Panc1 (cell line): ENCODE results near the gene CDC45. TPM values are rescaled to one million over a fixed set of nuclear protein-coding genes. Genes with fewer than 3 reads are reported as not detected.

Source experiments
- ATAC-seq: fragments of 200-7000 bp; cut with Tn5 transposase; 2 replicates; pipeline ENCODE4 v1.9.1; 2020; ENCODE audit warnings: mild to moderate bottlenecking, moderate library complexity
- BruUV-seq: library from RNA; stranded (reverse); fragments of 400-500 nt; replicated peaks from 2 replicates; lab custom pipeline; 2021; lab: Mats Ljungman, UMichigan
- CTCF ChIA-PET: fragments of 300-600 bp; sonication (Branson Sonifier 250); formaldehyde crosslinking; loops from one replicate; lab custom pipeline; 2022; ENCODE audit warnings: antibody characterized with exemption; lab: Charles Lee
- POLR2A ChIA-PET: fragments of 300-600 bp; sonication (Branson Sonifier 250); formaldehyde crosslinking; loops from one replicate; lab custom pipeline; 2022; ENCODE audit warnings: antibody characterized with exemption; lab: Charles Lee
- DNase-seq: peaks from one replicate; pipeline ENCODE4 v3.0.0-alpha.2; 2010; ENCODE audit warnings: low read depth, low spot score
- H3K27ac ChIP-seq: 2 replicates; pipeline ENCODE4 v1.5.1; 2011; ENCODE audit warnings: mild to moderate bottlenecking, low read length, inconsistent platforms
- H3K27me3 ChIP-seq: fragments of 200-500 bp; sonication (Bioruptor generic); 2 replicates; pipeline ENCODE4 v1.6.0; 2014; ENCODE audit warnings: low read length, inconsistent platforms; ENCODE audit not compliant: control insufficient read depth, insufficient read depth
- H3K36me3 ChIP-seq: fragments of 200-500 bp; sonication (Bioruptor generic); 2 replicates; pipeline ENCODE4 v1.5.1; 2014; ENCODE audit warnings: inconsistent platforms, mild to moderate bottlenecking, low read length, moderate library complexity; ENCODE audit not compliant: control insufficient read depth, insufficient read depth
- H3K4me1 ChIP-seq: 2 replicates; pipeline ENCODE4 v1.5.1; 2011; ENCODE audit warnings: inconsistent platforms, mild to moderate bottlenecking, low read length, moderate library complexity; ENCODE audit not compliant: control insufficient read depth, insufficient read depth
- H3K4me3 ChIP-seq, 2 experiments: 2 replicates each; pipeline ENCODE4 v1.5.1; 2011 to 2012; ENCODE audit warnings: low read depth in 2 of 2, low read length in 2 of 2, mild to moderate bottlenecking in 2 of 2, inconsistent platforms in 1 of 2, moderate library complexity in 1 of 2
- H3K9me3 ChIP-seq: fragments of 200-500 bp; sonication (Bioruptor generic); 2 replicates; pipeline ENCODE4 v1.5.1; 2014; ENCODE audit warnings: low read depth, mild to moderate bottlenecking, inconsistent platforms, low read length, moderate library complexity; ENCODE audit not compliant: control insufficient read depth, insufficient read depth
- POLR2AphosphoS5 ChIP-seq: IDR thresholded peaks from 2 replicates; pipeline ENCODE4 v1.6.1; 2012; ENCODE audit warnings: mild to moderate bottlenecking, low read depth, low read length, moderate library complexity
- REST ChIP-seq, 2 experiments: IDR thresholded peaks; 2 replicates each; pipeline ENCODE4 v1.6.1; 2011 to 2012; ENCODE audit warnings: low read depth in 2 of 2, control low read depth in 1 of 2, low read length in 1 of 2, mild to moderate bottlenecking in 1 of 2, moderate library complexity in 1 of 2; ENCODE audit not compliant: insufficient read depth in 1 of 2
- SIN3A ChIP-seq: IDR thresholded peaks from 2 replicates; pipeline ENCODE4 v1.6.1; 2012; ENCODE audit warnings: low read depth, mild to moderate bottlenecking, low read length, moderate library complexity, borderline replicate concordance; ENCODE audit not compliant: insufficient read depth
- TCF7L2 ChIP-seq: IDR thresholded peaks from 2 replicates; pipeline ENCODE4 v1.6.1; 2011; ENCODE audit warnings: mild to moderate bottlenecking, low read depth, low read length, inconsistent platforms
- in situ Hi-C: cut with HindIII; loops from 2 replicates; pipeline ENCODE4 v1.10.0; 2016; ENCODE audit warnings: low sequenced_read_pairs, low pct_unique_long_range_greater_than_20kb
- intact Hi-C: fragments of 100-400 bp; cut with micrococcal nuclease; formaldehyde crosslinking; loops from one replicate; pipeline ENCODE4 v1.10.0; 2022; ENCODE audit not compliant: unreplicated experiment
- total RNA-seq: library from RNA; stranded (reverse); gene quantifications from one replicate; pipeline ENCODE4 v1.2.1, GENCODE V29; 2021; ENCODE audit not compliant: unreplicated experiment
- TF ChIP-seq, protein P1 (sequence below): fragments of 450-650 bp; IDR thresholded peaks from 2 replicates; pipeline ENCODE4 v1.5.1; 2017; ENCODE audit warnings: mild to moderate bottlenecking

Gene CDC45
- total RNA-seq, 1 experiment from 2014 or later, result 26.1 TPM

DNA sequence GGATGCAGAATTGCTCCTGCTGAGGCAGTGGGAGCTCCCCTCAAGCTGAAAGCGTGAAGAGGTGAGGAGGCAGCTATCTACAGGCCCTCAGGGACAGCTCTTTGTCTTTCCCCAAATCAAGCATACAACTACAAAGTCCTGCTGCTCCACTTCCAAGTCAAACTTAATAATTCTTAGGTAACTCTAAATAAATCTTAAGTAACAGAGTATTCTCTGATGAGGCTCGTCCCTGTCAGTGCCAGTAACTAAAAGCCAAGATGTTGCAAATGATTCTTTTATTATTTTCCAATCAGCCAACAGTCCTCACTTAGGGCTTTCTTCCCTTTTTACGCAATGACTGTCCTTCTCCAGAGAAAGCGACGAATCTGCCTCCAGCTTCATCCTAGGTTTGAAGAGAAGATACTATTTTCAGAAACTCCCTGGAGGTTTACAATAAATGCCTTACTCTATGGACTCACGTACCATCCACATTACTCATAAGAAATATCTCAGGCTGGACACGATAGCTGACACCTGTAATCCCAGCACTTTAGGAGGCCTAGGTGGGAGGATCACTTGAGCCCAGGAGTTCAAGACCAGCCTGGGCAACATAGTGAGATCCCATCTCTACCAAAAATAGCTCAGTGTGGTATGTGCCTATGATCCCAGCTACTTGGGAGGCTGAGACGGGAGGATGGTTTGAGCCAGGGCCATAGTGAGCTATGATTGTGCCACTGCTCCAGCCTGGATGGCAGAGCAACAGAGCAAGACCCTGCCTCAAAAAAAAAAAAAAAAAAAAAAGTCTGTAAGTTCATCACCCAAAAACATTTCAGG, 29.2 kb upstream of the CDC45 start:
- DNase-seq (no peak), ATAC-seq (no peak)
- no peak overlapping the region for H3K4me3 ChIP-seq
- BruUV-seq, result no TSS peak
- ChIA-PET POLR2A (no interaction called here), CTCF (no interaction called here)
- no peak overlapping the region for H3K27ac ChIP-seq
- peaks cover 3% of the 10 kb centered on the region for H3K36me3 ChIP-seq
- H3K4me1 ChIP-seq, result peaks cover 16% of the 10 kb centered on the region; the same call in 1 of the 2 replicates
- in situ Hi-C loops (no loop called here), intact Hi-C loops (no loop called here)
- TF ChIP-seq REST (IDR thresholded peaks at IDR 0.05; ENCODE audit: insufficient read depth in 1 of 2, low read depth in 2 of 2, low read length in 1 of 2) (no peak), POLR2AphosphoS5 (no peak), TCF7L2 (no peak), SIN3A (no peak)
- TF ChIP-seq, protein P1, sequence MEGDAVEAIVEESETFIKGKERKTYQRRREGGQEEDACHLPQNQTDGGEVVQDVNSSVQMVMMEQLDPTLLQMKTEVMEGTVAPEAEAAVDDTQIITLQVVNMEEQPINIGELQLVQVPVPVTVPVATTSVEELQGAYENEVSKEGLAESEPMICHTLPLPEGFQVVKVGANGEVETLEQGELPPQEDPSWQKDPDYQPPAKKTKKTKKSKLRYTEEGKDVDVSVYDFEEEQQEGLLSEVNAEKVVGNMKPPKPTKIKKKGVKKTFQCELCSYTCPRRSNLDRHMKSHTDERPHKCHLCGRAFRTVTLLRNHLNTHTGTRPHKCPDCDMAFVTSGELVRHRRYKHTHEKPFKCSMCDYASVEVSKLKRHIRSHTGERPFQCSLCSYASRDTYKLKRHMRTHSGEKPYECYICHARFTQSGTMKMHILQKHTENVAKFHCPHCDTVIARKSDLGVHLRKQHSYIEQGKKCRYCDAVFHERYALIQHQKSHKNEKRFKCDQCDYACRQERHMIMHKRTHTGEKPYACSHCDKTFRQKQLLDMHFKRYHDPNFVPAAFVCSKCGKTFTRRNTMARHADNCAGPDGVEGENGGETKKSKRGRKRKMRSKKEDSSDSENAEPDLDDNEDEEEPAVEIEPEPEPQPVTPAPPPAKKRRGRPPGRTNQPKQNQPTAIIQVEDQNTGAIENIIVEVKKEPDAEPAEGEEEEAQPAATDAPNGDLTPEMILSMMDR, result no peak
- H3K27me3 ChIP-seq, result no peaks in the 10 kb centered on the region
- no peaks in the 10 kb centered on the region for H3K9me3 ChIP-seq

DNA sequence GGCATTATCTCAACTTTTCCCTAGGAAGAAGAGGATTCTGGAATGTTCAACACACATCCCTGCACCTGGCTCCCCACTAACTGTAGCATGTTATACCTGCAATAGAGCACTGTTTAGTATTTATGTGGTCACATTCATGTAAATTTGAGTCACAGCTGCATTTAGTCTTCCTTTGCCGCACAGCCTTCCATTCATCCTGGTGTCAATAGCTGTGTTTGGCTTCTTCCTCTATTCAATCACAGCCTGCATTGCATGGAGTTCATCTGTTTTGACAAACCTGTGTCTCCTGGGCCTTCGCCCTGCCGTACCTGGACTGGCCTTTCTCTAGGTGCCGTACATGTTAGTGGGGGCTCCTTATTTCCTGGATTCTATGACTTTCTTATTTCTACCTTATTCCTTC, 28.1 kb upstream of the CDC45 start:
- Histone ChIP-seq H3K27ac (no peak overlapping the region), H3K36me3 (peaks cover 3% of the 10 kb centered on the region), H3K4me1 (peaks cover 10% of the 10 kb centered on the region; the same call in 1 of the 2 replicates), H3K9me3 (no peaks in the 10 kb centered on the region), H3K4me3 (no peak overlapping the region), H3K27me3 (no peaks in the 10 kb centered on the region)
- no peak for ATAC-seq
- no peak for DNase-seq
- POLR2A ChIA-PET, result no interaction called here
- in situ Hi-C loops, result no loop called here
- intact Hi-C loops, result no loop called here
- TF ChIP-seq POLR2AphosphoS5 (no peak), SIN3A (no peak), REST (IDR thresholded peaks at IDR 0.05; ENCODE audit: insufficient read depth in 1 of 2, low read depth in 2 of 2, low read length in 1 of 2) (no peak), TCF7L2 (no peak)
- TF ChIP-seq, protein P1, result no peak
- BruUV-seq, result no TSS peak
- CTCF ChIA-PET, result no interaction called here
